Lower leg skin (tissue), 3 donors: Measurements from ENCODE around the gene LRRC3B.

Experiments used
- CTCF ChIP-seq, 3 donors: fragments of 450-650 bp; IDR thresholded peaks; one replicate each; pipeline ENCODE4 v1.5.1; 2016; ENCODE audit warnings: antibody characterized with exemption in 3 of 3, mild to moderate bottlenecking in 3 of 3, moderate library complexity in 2 of 3
- POLR2A ChIP-seq, 2 donors: fragments of 450-650 bp; IDR thresholded peaks; one replicate each; pipeline ENCODE4 v1.6.1; 2016 to 2017; ENCODE audit warnings: antibody characterized with exemption in 2 of 2, mild to moderate bottlenecking in 1 of 2, moderate library complexity in 1 of 2

GRCh38 chr3:26621906-26622620 is 509 bp upstream of the LRRC3B start:
- TF ChIP-seq POLR2A (IDR thresholded peaks at IDR 0.05) (no peak), CTCF (IDR thresholded peaks at IDR 0.05) (no peak)
